AG04450 (cell line): ENCODE measurements around the gene PXK. TPM values are rescaled to one million over a fixed set of nuclear protein-coding genes. Genes with fewer than 3 reads are reported as not detected.

Experiments
- CTCF ChIA-PET: fragments of 300-600, 350-600 bp; formaldehyde crosslinking; extraction: SDS; loops from one replicate; lab custom pipeline; 2022; ENCODE audit warnings: antibody characterized with exemption, inconsistent platforms; lab: Charles Lee
- POLR2A ChIA-PET: fragments of 350-600 bp; formaldehyde crosslinking; extraction: SDS; loops from one replicate; lab custom pipeline; 2021; ENCODE audit warnings: antibody characterized with exemption, inconsistent platforms; lab: Yijun Ruan, JAX
- DNase-seq: peaks from one replicate; pipeline ENCODE4 v3.0.0-alpha.2; 2011; ENCODE audit warnings: low read depth, low spot score
- H3K27ac ChIP-seq: one replicate; pipeline ENCODE4 v1.5.1; 2012; ENCODE audit warnings: low read depth, low read length, control low read depth
- H3K27me3 ChIP-seq: one replicate; pipeline ENCODE4 v1.6.0; 2012; ENCODE audit warnings: low read length; ENCODE audit not compliant: control insufficient read depth, insufficient read depth
- H3K4me3 ChIP-seq: 2 replicates; pipeline ENCODE4 v1.5.1; 2011; ENCODE audit warnings: mild to moderate bottlenecking, low read depth, low read length, control low read depth
- H3K9me3 ChIP-seq: 2 replicates; pipeline ENCODE4 v1.5.1; 2012; ENCODE audit warnings: low read length; ENCODE audit not compliant: control insufficient read depth, insufficient read depth
- CTCF ChIP-seq: IDR thresholded peaks from 2 replicates; pipeline ENCODE4 v1.5.1; 2011; ENCODE audit warnings: low read depth, low read length, control low read depth, inconsistent platforms
- polyA plus RNA-seq: library from polyadenylated mRNA; depleted of rRNA; stranded (reverse); fragments of >200 nt; gene quantifications from 2 replicates; pipeline ENCODE4 v1.2.3, GENCODE V29; 2011

PXK gene
- polyA plus RNA-seq, 1 experiment: 70.3 TPM

- no peak overlapping the region for H3K27ac ChIP-seq
- H3K9me3 ChIP-seq: no peaks in the 10 kb centered on the region
- CTCF ChIA-PET: interaction anchor here (3.0 to 3.9 kb wide), 2 partner anchors 96 to 110 kb away, joined by 38 to 53 read pairs; partner anchors contain the start of genes HTD2 and RPP14
- DNase-seq: no peak
- H3K27me3 ChIP-seq: no peaks in the 10 kb centered on the region
- H3K4me3 ChIP-seq: no peak overlapping the region
- TF ChIP-seq CTCF: no peak
- POLR2A ChIA-PET: no interaction called here
These were observed 84.4 kb downstream of the PXK start for GRCh38 chr3:58417075-58417474.

GRCh38 chr3:58418227-58418626 is 85.5 kb downstream of the PXK start:
- H3K9me3 ChIP-seq: no peaks in the 10 kb centered on the region
- H3K27ac ChIP-seq: no peak overlapping the region
- ChIA-PET POLR2A (no interaction called here), CTCF (interaction anchor here (0.6 to 3.9 kb wide), 2 partner anchors 85 to 97 kb away, joined by 3 to 53 read pairs; partner anchors contain the start of gene PXK)
- no peak for TF ChIP-seq CTCF
- no peak overlapping the region for H3K4me3 ChIP-seq
- no peak for DNase-seq
- no peaks in the 10 kb centered on the region for H3K27me3 ChIP-seq

DNA sequence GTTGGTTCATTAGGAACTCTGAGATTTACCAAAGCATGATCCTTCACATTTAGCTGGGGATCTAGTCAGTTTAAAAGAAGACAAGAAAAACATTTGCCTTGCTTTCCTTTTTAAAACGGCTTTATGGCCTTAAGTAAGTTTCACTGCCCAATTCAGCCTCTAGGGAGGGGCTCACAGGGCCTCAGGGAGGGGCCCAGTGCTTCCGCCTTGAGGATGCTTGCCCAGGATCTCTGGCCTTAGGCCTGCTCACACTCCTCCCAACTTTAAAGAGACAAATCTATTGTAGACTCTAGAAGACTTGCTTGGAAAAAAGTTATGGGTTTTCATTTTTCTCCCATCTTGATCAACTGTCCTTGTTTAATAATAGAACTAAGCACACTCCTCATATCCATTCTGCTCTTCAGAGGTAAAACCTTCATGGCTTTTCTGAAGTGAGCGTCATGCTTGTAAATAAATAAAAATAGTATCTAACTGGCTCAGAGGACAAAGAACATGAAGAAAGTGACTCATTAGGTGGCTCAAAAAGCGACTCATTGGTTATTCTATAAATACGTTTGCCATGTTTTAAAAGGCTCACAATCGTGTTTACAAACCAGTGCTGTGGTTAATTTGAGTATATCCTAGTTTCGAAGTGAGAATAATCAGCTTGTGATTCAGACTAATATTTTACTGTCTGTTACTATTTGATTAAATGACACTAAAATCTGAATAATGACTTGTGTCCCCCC is 87.3 kb downstream of the PXK start:
- H3K27ac ChIP-seq: no peak overlapping the region
- TF ChIP-seq CTCF: no peak
- H3K27me3 ChIP-seq: no peaks in the 10 kb centered on the region
- H3K9me3 ChIP-seq: no peaks in the 10 kb centered on the region
- H3K4me3 ChIP-seq: no peak overlapping the region
- ChIA-PET CTCF (interaction anchor here (1.0 to 1.7 kb wide), 3 partner anchors 10 to 113 kb away, joined by 3 to 8 read pairs (median 4); partner anchors contain the start of genes HTD2 and RPP14), POLR2A (no interaction called here)
- DNase-seq: no peak

DNA sequence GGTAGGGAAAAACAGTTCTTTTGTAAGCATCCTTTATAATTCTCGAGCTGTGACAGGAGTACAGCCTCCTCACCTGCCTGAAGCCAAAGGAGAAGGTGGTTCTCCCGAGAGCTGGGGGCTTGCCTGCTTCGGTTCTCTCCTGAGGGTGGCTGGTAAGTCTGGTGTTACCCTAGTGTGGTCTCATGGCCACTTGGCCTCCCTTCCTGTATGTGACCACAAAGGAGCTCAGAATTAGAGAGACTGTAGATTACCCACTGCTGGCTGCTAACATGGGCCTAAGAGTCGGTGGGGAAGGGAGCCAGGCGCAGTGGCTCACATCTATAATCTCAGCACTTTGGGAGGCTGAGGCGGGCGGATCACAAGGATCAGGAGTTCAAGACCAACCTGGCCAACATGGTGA is 88.3 kb downstream of the PXK start:
- Histone ChIP-seq H3K27ac (no peak overlapping the region), H3K4me3 (no peak overlapping the region), H3K27me3 (no peaks in the 10 kb centered on the region), H3K9me3 (no peaks in the 10 kb centered on the region)
- ChIA-PET POLR2A (no interaction called here), CTCF (interaction anchor here (0.6 to 1.7 kb wide), 3 partner anchors 12 to 100 kb away, joined by 4 to 8 read pairs (median 4); no protein-coding TSS in a partner anchor)
- no peak for DNase-seq
- TF ChIP-seq CTCF: no peak

GRCh38 chr3:58422756-58423325 is 90.1 kb downstream of the PXK start:
- no peaks in the 10 kb centered on the region for H3K27me3 ChIP-seq
- TF ChIP-seq CTCF: peak; percentile 45
- POLR2A ChIA-PET: interaction anchor here (1.0 kb wide), 1 partner anchor 87 kb away, joined by 4 read pairs; no protein-coding TSS in a partner anchor
- no peaks in the 10 kb centered on the region for H3K9me3 ChIP-seq
- no peak overlapping the region for H3K27ac ChIP-seq
- H3K4me3 ChIP-seq: no peak overlapping the region
- CTCF ChIA-PET: no interaction called here
- DNase-seq: no peak
